ACC112 (cell line): Measurements from ENCODE around the gene NAXE.
"Not testable (repeated sequence)": the region's sequence is repeated elsewhere in the genome, so short reads cannot be mapped to it uniquely, and the experiment has no call there.

Source experiments
- H2AFZ ChIP-seq: fragments of 200-600 bp; sonication (generic); one replicate; pipeline ENCODE4 v1.6.0; 2017; ENCODE audit warnings: antibody characterized with exemption, low read length; ENCODE audit not compliant: unreplicated experiment
- H3K27ac ChIP-seq: fragments of 200-600 bp; sonication (generic); 2 replicates; pipeline ENCODE4 v1.5.1; 2014; ENCODE audit warnings: low read depth, mild to moderate bottlenecking, antibody characterized with exemption, low read length, moderate library complexity
- H3K27me3 ChIP-seq: fragments of 200-600 bp; sonication (generic); 2 replicates; pipeline ENCODE4 v1.6.1; 2014; ENCODE audit warnings: mild to moderate bottlenecking, antibody characterized with exemption, low read length, moderate library complexity, mixed read lengths; ENCODE audit not compliant: insufficient read depth
- H3K36me3 ChIP-seq: fragments of 200-600 bp; sonication (generic); 2 replicates; pipeline ENCODE4 v1.6.1; 2016; ENCODE audit warnings: mild to moderate bottlenecking, antibody characterized with exemption, low read length, moderate library complexity, mixed read lengths; ENCODE audit not compliant: insufficient read depth
- H3K4me1 ChIP-seq: fragments of 200-600 bp; sonication (generic); one replicate; pipeline ENCODE4 v1.6.1; 2016; ENCODE audit warnings: low read length, mixed read lengths; ENCODE audit not compliant: insufficient read depth, unreplicated experiment, control insufficient read depth
- H3K4me3 ChIP-seq: fragments of 200-600 bp; sonication (generic); 2 replicates; pipeline ENCODE4 v1.5.1; 2014; ENCODE audit warnings: mild to moderate bottlenecking, low read depth, low read length
- H3K79me2 ChIP-seq: fragments of 200-600 bp; sonication (generic); one replicate; pipeline ENCODE4 v1.6.0; 2016; ENCODE audit warnings: low read length; ENCODE audit not compliant: control insufficient read depth, unreplicated experiment, insufficient read depth

NAXE gene

DNA sequence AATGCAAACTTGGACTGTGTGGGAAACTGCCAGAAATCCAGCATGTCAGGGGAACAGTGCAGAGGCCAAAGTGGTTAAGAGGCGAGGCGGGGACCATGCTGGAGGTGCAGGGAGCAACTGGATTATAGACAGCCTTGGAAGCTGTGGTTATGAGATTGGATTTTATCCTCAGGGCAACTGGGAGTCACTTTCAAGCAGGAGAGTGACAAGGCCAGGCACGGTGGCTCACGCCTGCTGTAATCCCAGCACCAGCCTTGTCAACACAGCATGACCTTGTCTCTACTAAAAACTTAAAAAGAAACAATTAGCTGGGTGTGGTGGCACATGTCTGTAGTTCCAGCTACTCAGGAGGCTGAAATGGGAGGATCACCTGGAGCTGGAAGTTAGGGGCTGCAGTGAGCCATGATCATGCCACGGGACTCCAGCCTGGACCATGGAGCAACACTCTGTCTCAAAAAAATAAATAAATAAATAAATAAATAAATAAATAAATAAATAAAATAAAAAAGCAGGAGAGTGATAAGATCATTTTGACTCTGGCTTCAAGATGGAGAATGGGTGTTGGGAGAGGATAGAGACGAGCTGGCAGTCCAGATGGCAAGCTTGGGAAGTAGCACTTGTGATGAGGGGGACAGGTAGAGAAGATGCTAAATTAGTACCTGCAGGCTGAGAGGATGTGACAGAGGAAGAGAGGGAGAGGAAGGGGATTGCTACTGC is 31.2 kb downstream of the NAXE start:
- H3K79me2 ChIP-seq: no peaks in the 10 kb centered on the region
- no peaks in the 10 kb centered on the region for H3K4me1 ChIP-seq
- H3K27me3 ChIP-seq: peaks cover 60% of the 10 kb centered on the region
- H3K4me3 ChIP-seq: no peak overlapping the region
- no peak overlapping the region for H2AFZ ChIP-seq
- no peaks in the 10 kb centered on the region for H3K36me3 ChIP-seq
- no peak overlapping the region for H3K27ac ChIP-seq

DNA sequence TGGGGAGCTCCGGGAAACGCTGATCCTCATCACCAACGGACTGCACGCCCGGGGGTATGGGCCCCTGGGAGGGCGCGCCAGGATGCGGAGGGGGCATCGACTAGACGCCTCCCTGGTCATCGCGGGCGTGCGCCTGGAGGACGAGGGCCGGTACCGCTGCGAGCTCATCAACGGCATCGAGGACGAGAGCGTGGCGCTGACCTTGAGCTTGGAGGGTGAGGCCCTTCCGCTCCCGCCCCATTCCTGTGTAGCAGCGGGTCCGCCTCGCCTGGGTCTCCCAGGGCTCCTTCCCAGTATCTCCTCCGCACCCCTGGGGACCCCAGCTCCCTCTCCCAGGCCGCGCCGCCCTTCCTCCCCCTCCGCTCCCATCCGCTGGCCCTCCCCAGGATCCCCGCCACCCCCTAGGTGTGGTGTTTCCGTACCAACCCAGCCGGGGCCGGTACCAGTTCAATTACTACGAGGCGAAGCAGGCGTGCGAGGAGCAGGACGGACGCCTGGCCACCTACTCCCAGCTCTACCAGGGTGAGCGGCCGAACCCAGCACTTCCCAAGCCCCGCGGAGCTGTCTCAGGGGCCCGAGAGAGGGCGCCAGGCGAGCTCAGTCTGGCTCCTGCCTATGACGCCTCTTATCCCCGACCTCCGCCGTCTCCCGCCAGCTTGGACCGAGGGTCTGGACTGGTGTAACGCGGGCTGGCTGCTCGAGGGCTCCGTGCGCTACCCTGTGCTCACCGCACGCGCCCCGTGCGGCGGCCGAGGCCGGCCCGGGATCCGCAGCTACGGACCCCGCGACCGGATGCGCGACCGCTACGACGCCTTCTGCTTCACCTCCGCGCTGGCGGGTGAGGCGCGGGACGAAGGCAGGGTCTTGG is 32.6 kb downstream of the NAXE start:
- Histone ChIP-seq H3K27me3 (peaks cover 62% of the 10 kb centered on the region), H3K4me3 (peak overlapping the region; percentile 68), H3K27ac (no peak overlapping the region), H3K4me1 (no peaks in the 10 kb centered on the region), H2AFZ (no peak overlapping the region), H3K36me3 (no peaks in the 10 kb centered on the region), H3K79me2 (no peaks in the 10 kb centered on the region)

DNA sequence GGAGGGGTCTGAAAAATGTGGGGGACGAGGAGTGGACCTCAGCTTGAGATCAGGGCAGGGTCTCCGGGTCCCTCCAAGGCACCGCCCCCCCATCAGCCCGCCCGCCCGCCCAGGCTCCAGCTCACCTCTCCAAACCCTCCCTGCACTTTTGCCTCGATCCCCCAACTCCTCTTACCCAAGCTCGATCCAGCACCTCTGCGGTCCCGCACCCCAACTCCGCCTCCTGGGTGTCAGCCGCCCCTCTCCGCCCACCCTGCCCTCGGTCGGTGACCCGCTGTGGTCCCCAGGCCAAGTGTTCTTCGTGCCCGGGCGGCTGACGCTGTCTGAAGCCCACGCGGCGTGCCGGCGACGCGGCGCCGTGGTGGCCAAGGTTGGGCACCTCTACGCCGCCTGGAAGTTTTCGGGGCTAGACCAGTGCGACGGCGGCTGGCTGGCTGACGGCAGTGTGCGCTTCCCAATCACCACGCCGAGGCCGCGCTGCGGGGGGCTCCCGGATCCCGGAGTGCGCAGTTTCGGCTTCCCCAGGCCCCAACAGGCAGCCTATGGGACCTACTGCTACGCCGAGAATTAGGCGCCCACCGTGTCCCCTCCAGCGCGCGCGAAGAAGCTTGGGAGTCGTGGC is 33.3 kb downstream of the NAXE start:
- Histone ChIP-seq H2AFZ (no peak overlapping the region), H3K27me3 (peaks cover 56% of the 10 kb centered on the region), H3K4me3 (peak overlapping the region; percentile 68)

DNA sequence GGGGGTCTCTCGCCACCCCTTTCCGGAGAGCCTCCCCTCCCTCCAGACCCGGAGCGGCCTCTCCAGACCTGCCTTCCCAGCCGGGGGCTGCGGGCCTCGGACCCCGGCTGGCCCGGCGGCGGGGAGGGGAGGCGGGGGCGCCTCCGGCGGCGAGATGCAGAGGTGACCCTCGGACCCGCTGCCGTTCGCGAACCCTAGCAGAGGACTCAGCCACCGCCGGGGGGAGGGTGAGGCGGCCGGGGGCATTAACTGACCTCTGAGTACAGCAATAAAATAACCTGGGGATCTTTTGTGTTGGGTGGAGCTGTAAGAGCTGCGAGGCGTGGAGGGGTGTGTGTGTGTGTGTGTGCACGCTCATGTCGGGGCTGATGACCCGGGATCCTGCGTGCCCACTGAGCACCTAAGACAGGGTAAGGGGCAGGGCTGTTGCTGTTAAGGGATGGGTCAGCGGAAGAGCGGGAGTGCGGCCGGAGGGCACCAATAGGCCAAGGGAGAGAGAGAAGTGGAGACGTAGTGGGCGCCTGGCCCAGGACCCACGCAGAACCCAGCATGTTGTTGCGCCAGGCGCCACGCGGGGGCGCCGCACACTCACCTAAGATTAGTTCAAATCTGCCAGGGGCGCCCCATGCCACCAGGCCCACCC is 34.0 kb downstream of the NAXE start:
- Histone ChIP-seq H3K4me3 (peak overlapping the region; percentile 43; the same call in 1 of the 2 replicates), H3K27ac (no peak overlapping the region), H2AFZ (no peak overlapping the region), H3K36me3 (no peaks in the 10 kb centered on the region), H3K79me2 (no peaks in the 10 kb centered on the region), H3K27me3 (peaks cover 56% of the 10 kb centered on the region), H3K4me1 (no peaks in the 10 kb centered on the region)

More for the DNA sequence above, 33.3 kb downstream of the NAXE start:
- no peaks in the 10 kb centered on the region for H3K36me3 ChIP-seq
- H3K79me2 ChIP-seq: no peaks in the 10 kb centered on the region
- no peaks in the 10 kb centered on the region for H3K4me1 ChIP-seq
- H3K27ac ChIP-seq: no peak overlapping the region

DNA sequence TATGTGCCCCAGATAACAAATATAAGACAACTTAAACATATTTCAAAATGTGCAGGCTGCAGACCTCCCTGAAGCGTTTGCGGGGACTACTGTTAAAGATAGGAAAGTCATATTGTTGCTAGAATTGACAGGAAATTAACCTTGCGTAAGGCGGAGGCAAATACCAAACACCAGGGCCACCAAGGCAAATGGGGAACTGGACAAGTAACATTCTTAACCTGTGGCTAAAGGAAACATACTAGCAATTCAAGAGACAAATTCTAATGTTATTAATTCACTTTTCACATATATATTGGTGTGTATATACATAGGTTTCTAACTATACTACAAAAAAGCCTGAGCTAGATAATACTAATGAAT is 34.5 kb downstream of the NAXE start:
- H3K4me1 ChIP-seq: no peaks in the 10 kb centered on the region
- peaks cover 56% of the 10 kb centered on the region for H3K27me3 ChIP-seq
- no peak overlapping the region for H3K27ac ChIP-seq
- no peaks in the 10 kb centered on the region for H3K36me3 ChIP-seq
- no peak overlapping the region for H2AFZ ChIP-seq
- H3K79me2 ChIP-seq: no peaks in the 10 kb centered on the region
- no peak overlapping the region for H3K4me3 ChIP-seq

DNA sequence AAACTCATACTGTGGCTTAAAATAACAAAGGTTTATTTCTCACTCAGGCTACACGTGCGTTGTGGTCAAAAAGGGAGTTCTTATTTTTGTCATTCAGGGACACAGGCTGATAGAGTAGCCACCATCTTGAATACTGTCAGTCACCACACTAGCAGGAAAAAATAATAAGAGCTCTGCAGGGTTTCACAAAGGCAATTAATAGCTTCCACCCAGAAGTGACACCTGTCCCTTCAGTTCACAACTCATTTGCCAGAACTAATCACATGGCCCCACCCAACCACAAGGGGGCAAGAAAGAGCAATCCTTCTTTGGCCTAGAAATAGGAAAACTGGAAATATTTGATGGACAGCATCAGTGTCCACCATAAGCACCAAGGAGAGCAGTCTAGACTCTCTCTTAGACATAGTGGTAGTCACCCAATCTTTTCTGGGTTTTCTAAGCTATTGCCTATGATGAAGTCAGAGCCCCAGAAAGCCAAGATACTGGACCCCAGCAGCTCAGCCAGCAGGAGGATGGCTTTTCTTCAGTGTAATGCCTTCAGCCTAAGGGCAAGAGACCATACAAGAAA is 35.8 kb downstream of the NAXE start:
- Histone ChIP-seq H2AFZ (no peak overlapping the region), H3K79me2 (no peaks in the 10 kb centered on the region), H3K36me3 (no peaks in the 10 kb centered on the region), H3K4me1 (no peaks in the 10 kb centered on the region), H3K4me3 (no peak overlapping the region), H3K27me3 (peaks cover 68% of the 10 kb centered on the region), H3K27ac (no peak overlapping the region)

DNA sequence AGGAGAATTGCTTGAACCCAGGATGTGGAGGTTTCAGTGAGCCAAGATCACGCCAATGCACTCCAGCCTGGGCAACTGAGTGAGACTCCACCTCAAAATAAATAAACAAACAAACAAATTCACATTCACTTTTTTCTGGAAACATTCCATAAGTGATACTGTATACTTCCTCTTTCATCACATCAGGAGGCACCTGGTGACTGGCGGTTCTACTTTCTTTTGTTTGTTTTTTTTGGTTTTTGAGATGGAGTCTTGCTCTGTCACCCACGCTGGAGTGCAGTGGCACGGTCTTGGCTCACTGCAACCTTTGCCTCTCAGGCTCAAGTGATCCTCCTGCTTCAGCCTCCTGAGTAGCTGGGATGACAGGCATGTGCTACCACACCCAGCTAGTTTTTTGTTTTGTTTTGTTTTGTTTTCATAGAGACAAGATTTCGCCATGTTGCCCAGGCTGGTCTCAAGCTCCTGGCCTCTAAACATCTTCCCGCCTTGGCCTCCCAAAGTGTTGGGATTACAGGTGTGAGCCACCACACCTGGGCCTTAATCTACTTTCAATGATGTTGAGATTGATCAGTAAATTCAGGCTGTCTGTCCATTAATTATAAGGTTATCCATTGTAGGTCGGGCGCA is 38.4 kb downstream of the NAXE start:
- Histone ChIP-seq H3K4me3 (no peak overlapping the region), H2AFZ (no peak overlapping the region), H3K27me3 (peaks cover 74% of the 10 kb centered on the region), H3K4me1 (no peaks in the 10 kb centered on the region), H3K36me3 (no peaks in the 10 kb centered on the region), H3K79me2 (no peaks in the 10 kb centered on the region), H3K27ac (no peak overlapping the region)

DNA sequence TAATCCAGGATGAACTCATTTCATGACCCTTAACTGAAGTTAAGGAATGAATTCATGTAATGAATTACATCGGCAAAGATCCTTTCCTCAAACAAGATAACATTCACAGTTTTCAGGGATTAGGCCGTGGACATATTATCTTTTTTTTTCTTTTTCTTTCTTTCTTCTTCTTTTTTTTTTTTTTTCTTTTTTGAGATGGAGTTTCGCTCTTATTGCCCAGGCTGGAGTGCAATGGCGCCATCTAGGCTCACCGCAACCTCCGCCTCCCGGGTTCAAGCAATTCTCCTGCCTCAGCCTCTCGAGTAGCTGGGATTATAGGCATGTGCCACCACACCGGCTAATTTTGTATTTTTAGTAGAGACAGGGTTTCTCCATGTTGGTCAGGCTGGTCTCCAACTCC is 39.6 kb downstream of the NAXE start:
- H3K27me3 ChIP-seq: peaks cover 73% of the 10 kb centered on the region
- H3K79me2 ChIP-seq, H2AFZ ChIP-seq, H3K4me3 ChIP-seq, H3K36me3 ChIP-seq, H3K4me1 ChIP-seq, H3K27ac ChIP-seq: not testable (repeated sequence)

DNA sequence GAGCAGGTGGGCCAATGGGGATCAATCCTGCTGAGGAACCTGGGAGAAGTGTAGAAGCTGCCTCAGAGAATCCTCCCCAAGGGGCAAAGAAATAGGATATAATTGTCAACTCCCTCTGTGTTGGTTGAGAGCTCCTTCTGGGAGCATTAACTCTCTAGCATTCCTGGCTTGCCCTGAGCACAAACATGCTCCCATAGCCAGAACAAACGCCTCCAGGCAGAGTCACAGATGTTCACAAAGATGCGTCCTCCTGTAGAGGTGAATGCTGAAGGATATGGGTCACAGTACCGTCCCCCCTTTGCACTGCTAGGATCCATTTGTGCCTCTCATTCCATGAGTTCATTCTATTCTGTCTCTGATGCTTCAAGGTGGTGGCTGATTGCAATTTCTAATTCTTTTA is 40.8 kb downstream of the NAXE start:
- Histone ChIP-seq H3K79me2 (no peaks in the 10 kb centered on the region), H3K27ac (no peak overlapping the region), H3K4me1 (no peaks in the 10 kb centered on the region), H2AFZ (no peak overlapping the region), H3K36me3 (no peaks in the 10 kb centered on the region), H3K4me3 (no peak overlapping the region), H3K27me3 (peaks cover 75% of the 10 kb centered on the region)
